AG04450 (cell line): ENCODE data around the gene MED20. TPM values are rescaled to one million over a fixed set of nuclear protein-coding genes. Genes with fewer than 3 reads are reported as not detected.

Experiments used
- CTCF ChIA-PET: fragments of 300-600, 350-600 bp; formaldehyde crosslinking; extraction: SDS; loops from one replicate; lab custom pipeline; 2022; ENCODE audit warnings: antibody characterized with exemption, inconsistent platforms; lab: Charles Lee
- POLR2A ChIA-PET: fragments of 350-600 bp; formaldehyde crosslinking; extraction: SDS; loops from one replicate; lab custom pipeline; 2021; ENCODE audit warnings: antibody characterized with exemption, inconsistent platforms; lab: Yijun Ruan, JAX
- DNase-seq: peaks from one replicate; pipeline ENCODE4 v3.0.0-alpha.2; 2011; ENCODE audit warnings: low read depth, low spot score
- H3K27ac ChIP-seq: one replicate; pipeline ENCODE4 v1.5.1; 2012; ENCODE audit warnings: low read depth, low read length, control low read depth
- H3K27me3 ChIP-seq: one replicate; pipeline ENCODE4 v1.6.0; 2012; ENCODE audit warnings: low read length; ENCODE audit not compliant: control insufficient read depth, insufficient read depth
- H3K4me3 ChIP-seq: 2 replicates; pipeline ENCODE4 v1.5.1; 2011; ENCODE audit warnings: mild to moderate bottlenecking, low read depth, low read length, control low read depth
- H3K9me3 ChIP-seq: 2 replicates; pipeline ENCODE4 v1.5.1; 2012; ENCODE audit warnings: low read length; ENCODE audit not compliant: control insufficient read depth, insufficient read depth
- CTCF ChIP-seq: IDR thresholded peaks from 2 replicates; pipeline ENCODE4 v1.5.1; 2011; ENCODE audit warnings: low read depth, low read length, control low read depth, inconsistent platforms
- polyA plus RNA-seq: library from polyadenylated mRNA; depleted of rRNA; stranded (reverse); fragments of >200 nt; gene quantifications from 2 replicates; pipeline ENCODE4 v1.2.3, GENCODE V29; 2011

Gene MED20
- polyA plus RNA-seq, 1 experiment: 48.6 TPM

GRCh38 chr6:41894366-41895299 is 26.3 kb downstream of the MED20 start:
- POLR2A ChIA-PET: interaction anchor here (0.5 to 2.5 kb wide), 4 partner anchors 26 to 150 kb away, joined by 3 to 10 read pairs (median 3); partner anchors contain the start of genes BYSL, MED20 and TOMM6
- no peak overlapping the region for H3K27ac ChIP-seq
- no peak for DNase-seq
- CTCF ChIA-PET: interaction anchor here (0.8 to 6.9 kb wide), 5 partner anchors 26 to 150 kb away, joined by 3 to 34 read pairs (median 4); partner anchors contain the start of genes BYSL and MED20
- TF ChIP-seq CTCF: no peak
- no peaks in the 10 kb centered on the region for H3K27me3 ChIP-seq
- no peaks in the 10 kb centered on the region for H3K9me3 ChIP-seq
- peak overlapping the region; percentile 80 for H3K4me3 ChIP-seq

- TF ChIP-seq CTCF: no peak
- ChIA-PET CTCF (interaction anchor here (1.2 to 6.9 kb wide), 3 partner anchors 13 to 92 kb away, joined by 3 to 34 read pairs (median 5); partner anchors contain the start of genes BYSL and MED20), POLR2A (no interaction called here)
- DNase-seq: no peak
- Histone ChIP-seq H3K9me3 (no peaks in the 10 kb centered on the region), H3K4me3 (no peak overlapping the region), H3K27me3 (no peaks in the 10 kb centered on the region), H3K27ac (no peak overlapping the region)
These were observed 27.9 kb downstream of the MED20 start for GRCh38 chr6:41892921-41893564.

- CTCF ChIA-PET: interaction anchor here (0.7 to 1.6 kb wide), 5 partner anchors 34 to 204 kb away, joined by 3 to 6 read pairs (median 4); partner anchors contain the start of genes BYSL, MED20 and TOMM6
- Histone ChIP-seq H3K4me3 (no peak overlapping the region), H3K27me3 (no peaks in the 10 kb centered on the region), H3K27ac (no peak overlapping the region), H3K9me3 (no peaks in the 10 kb centered on the region)
- no peak for DNase-seq
- TF ChIP-seq CTCF: no peak
- POLR2A ChIA-PET: no interaction called here
These were observed 33.6 kb downstream of the MED20 start for GRCh38 chr6:41887331-41887751.

- Histone ChIP-seq H3K27me3 (no peaks in the 10 kb centered on the region), H3K27ac (no peak overlapping the region), H3K9me3 (no peaks in the 10 kb centered on the region), H3K4me3 (no peak overlapping the region)
- POLR2A ChIA-PET: no interaction called here
- CTCF ChIA-PET: interaction anchor here (1.5 to 2.0 kb wide), 3 partner anchors 35 to 158 kb away, joined by 5 to 8 read pairs (median 5); partner anchors contain the start of genes BYSL, MED20 and TOMM6
- TF ChIP-seq CTCF: no peak
- DNase-seq: no peak
These were observed 35.0 kb downstream of the MED20 start for GRCh38 chr6:41885930-41886329.
